Uterus (tissue), 4 donors: ENCODE results near the gene WNT16. TPM values are rescaled to one million over a fixed set of nuclear protein-coding genes. Genes with fewer than 3 reads are reported as not detected.

Experiments used
- DNase-seq, 2 donors: peaks; one replicate each; pipeline ENCODE4 v3.0.0-alpha.2; 2019 to 2020
- H3K27ac ChIP-seq, 2 donors: fragments of 200-600 bp; sonication (generic); 1 replicate in 1 of 2; 2 replicates in 1 of 2; pipeline ENCODE4 v1.5.1; 2016 to 2018
- H3K27me3 ChIP-seq, 2 donors: fragments of 200-600 bp; sonication (generic); one replicate each; pipeline ENCODE4 v1.5.1; 2018 to 2019; ENCODE audit warnings: control low read depth in 1 of 2
- H3K36me3 ChIP-seq, 2 donors: fragments of 200-600 bp; sonication (generic); one replicate each; pipeline ENCODE4 v1.5.1; 2019; ENCODE audit warnings: control low read depth in 1 of 2
- H3K4me1 ChIP-seq, 2 donors: fragments of 200-600 bp; sonication (generic); one replicate each; pipeline ENCODE4 v1.5.1; 2018 to 2019; ENCODE audit warnings: control low read depth in 1 of 2
- H3K4me3 ChIP-seq, 2 donors: fragments of 200-600 bp; sonication (generic); 1 replicate in 1 of 2; 2 replicates in 1 of 2; pipeline ENCODE4 v1.5.1; 2018 to 2019; ENCODE audit warnings: mild to moderate bottlenecking in 1 of 2
- H3K9me3 ChIP-seq, 2 donors: fragments of 200-600 bp; sonication (generic); one replicate each; pipeline ENCODE4 v1.5.1; 2019; ENCODE audit warnings: control low read depth in 1 of 2
- CTCF ChIP-seq, 4 experiments: fragments of 200-600 bp in 2 of 4; fragments of 450-650 bp in 2 of 4; sonication (generic) in 2 of 4; IDR thresholded peaks; one replicate each; pipeline ENCODE4 v1.5.1; 2016 to 2019; ENCODE audit warnings: antibody characterized with exemption in 4 of 4, mild to moderate bottlenecking in 2 of 4, moderate library complexity in 1 of 4
- POLR2A ChIP-seq, 2 donors: fragments of 450-650 bp; IDR thresholded peaks; one replicate each; pipeline ENCODE4 v1.6.1; 2016; ENCODE audit warnings: antibody characterized with exemption in 2 of 2, mild to moderate bottlenecking in 1 of 2, moderate library complexity in 1 of 2
- intact Hi-C: fragments of 100-400 bp; cut with DNase I; formaldehyde crosslinking; loops from one replicate; pipeline ENCODE4 v1.15.1; 2023; ENCODE audit warnings: low total_unique reads
- total RNA-seq, 4 donors: library from RNA; depleted of rRNA in 3 of 4; stranded (reverse); fragments of >200 nt in 3 of 4; gene quantifications; one replicate each; pipeline versions ENCODE4 v1.1.0 to v1.2.4, GENCODE V29; 2014 to 2023
- donor health status: DM: yes; HTN: yes; CAD: no.

Gene WNT16
- total RNA-seq, 4 donors from 2014 or later, result 1.7 TPM; not detected in 3

GRCh38 chr7:121390109-121390508 lies 61.3 kb downstream of the WNT16 start:
- no peaks in the 10 kb centered on the region for H3K4me1 ChIP-seq
- no peak for DNase-seq
- intact Hi-C loops, result no loop called here
- H3K9me3 ChIP-seq, result no peaks in the 10 kb centered on the region
- no peak overlapping the region for H3K27ac ChIP-seq
- H3K36me3 ChIP-seq, result no peaks in the 10 kb centered on the region
- H3K27me3 ChIP-seq, result no peaks in the 10 kb centered on the region
- TF ChIP-seq POLR2A (IDR thresholded peaks at IDR 0.05) (no peak), CTCF (IDR thresholded peaks at IDR 0.05) (no peak)
- H3K4me3 ChIP-seq, result no peak overlapping the region

DNA sequence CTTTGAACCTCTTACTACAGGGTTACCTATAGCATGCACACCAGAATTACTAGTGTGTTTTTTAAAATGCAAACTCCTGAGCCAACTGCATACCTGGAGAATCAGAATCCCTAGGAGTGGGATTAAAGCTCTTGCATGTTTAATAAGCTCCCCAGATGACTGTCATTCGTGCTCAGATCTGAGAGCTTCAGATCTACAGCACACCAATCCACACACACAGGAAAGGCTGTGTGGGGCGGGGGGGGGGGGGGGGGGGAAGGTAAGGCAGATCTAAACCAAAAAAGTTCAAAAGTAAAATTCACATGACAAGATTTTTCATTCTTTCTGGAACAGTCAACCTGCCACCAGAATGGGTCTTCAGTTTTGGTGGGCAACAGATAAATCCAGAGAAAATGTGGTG lies 61.8 kb downstream of the WNT16 start:
- H3K27ac ChIP-seq, result no peak overlapping the region
- H3K4me3 ChIP-seq, result no peak overlapping the region
- intact Hi-C loops, result no loop called here
- no peaks in the 10 kb centered on the region for H3K9me3 ChIP-seq
- TF ChIP-seq CTCF (IDR thresholded peaks at IDR 0.05) (no peak), POLR2A (IDR thresholded peaks at IDR 0.05) (no peak)
- no peaks in the 10 kb centered on the region for H3K4me1 ChIP-seq
- no peaks in the 10 kb centered on the region for H3K27me3 ChIP-seq
- H3K36me3 ChIP-seq, result no peaks in the 10 kb centered on the region
- DNase-seq, result no peak

Other genes with a start within 250 kb of the WNT16 start
- gene FAM3C, start 67.3 kb downstream of the WNT16 start, total RNA-seq, result 100 to 1,000 TPM in 1 of 4 donors, 10 to 100 TPM in 3; 36.1 to 104 (median 65.8) TPM